Peyer's patch (tissue), 4 donors: ENCODE results near the gene HOXA1. TPM values are rescaled to one million over a fixed set of nuclear protein-coding genes. Genes with fewer than 3 reads are reported as not detected.

Experiments
- DNase-seq, 3 donors: peaks; one replicate each; pipeline ENCODE4 v3.0.0-alpha.2; 2017 to 2019
- H3K27ac ChIP-seq, 4 donors: fragments of 200-600 bp; sonication (generic); one replicate each; pipeline ENCODE4 v1.5.1; 2016 to 2019
- H3K27me3 ChIP-seq, 2 donors: fragments of 200-600 bp; sonication (generic); one replicate each; pipeline ENCODE4 v1.5.1; 2019
- H3K36me3 ChIP-seq, 3 donors: fragments of 200-600 bp; sonication (generic); one replicate each; pipeline ENCODE4 v1.5.1; 2016 to 2019
- H3K4me1 ChIP-seq, 4 donors: fragments of 200-600 bp; sonication (generic); one replicate each; pipeline ENCODE4 v1.5.1; 2016 to 2019
- H3K4me3 ChIP-seq, 4 donors: fragments of 200-600 bp; sonication (generic); 1 replicate in 3 of 4; 2 replicates in 1 of 4; pipeline ENCODE4 v1.5.1; 2016 to 2019; ENCODE audit warnings: mild to moderate bottlenecking in 1 of 4
- H3K9me3 ChIP-seq, 4 donors: fragments of 200-600 bp; sonication (generic); one replicate each; pipeline ENCODE4 v1.5.1; 2016 to 2019; ENCODE audit warnings: mild to moderate bottlenecking in 1 of 4
- POLR2A ChIP-seq, 2 donors: fragments of 450-650 bp; IDR thresholded peaks; one replicate each; pipeline ENCODE4 v1.5.1; 2017; ENCODE audit warnings: antibody characterized with exemption in 2 of 2, mild to moderate bottlenecking in 2 of 2, moderate library complexity in 2 of 2
- total RNA-seq, 4 donors: library from RNA; depleted of rRNA; stranded (reverse); fragments of >200 nt; gene quantifications; one replicate each; pipeline ENCODE4 v1.1.0, GENCODE V29; 2016
- TF ChIP-seq, protein P1 (sequence below), 6 experiments: fragments of 450-650 bp in 4 of 6; fragments of 200-600 bp in 2 of 6; sonication (generic) in 1 of 6; IDR thresholded peaks; one replicate each; pipeline ENCODE4 v1.5.1; 2017 to 2019; ENCODE audit warnings: antibody characterized with exemption in 6 of 6, mild to moderate bottlenecking in 3 of 6, moderate library complexity in 1 of 6

The HOXA1 gene
- total RNA-seq, 4 donors from 2014 or later, result 1.7 to 5.3 (median 1.9) TPM

DNA sequence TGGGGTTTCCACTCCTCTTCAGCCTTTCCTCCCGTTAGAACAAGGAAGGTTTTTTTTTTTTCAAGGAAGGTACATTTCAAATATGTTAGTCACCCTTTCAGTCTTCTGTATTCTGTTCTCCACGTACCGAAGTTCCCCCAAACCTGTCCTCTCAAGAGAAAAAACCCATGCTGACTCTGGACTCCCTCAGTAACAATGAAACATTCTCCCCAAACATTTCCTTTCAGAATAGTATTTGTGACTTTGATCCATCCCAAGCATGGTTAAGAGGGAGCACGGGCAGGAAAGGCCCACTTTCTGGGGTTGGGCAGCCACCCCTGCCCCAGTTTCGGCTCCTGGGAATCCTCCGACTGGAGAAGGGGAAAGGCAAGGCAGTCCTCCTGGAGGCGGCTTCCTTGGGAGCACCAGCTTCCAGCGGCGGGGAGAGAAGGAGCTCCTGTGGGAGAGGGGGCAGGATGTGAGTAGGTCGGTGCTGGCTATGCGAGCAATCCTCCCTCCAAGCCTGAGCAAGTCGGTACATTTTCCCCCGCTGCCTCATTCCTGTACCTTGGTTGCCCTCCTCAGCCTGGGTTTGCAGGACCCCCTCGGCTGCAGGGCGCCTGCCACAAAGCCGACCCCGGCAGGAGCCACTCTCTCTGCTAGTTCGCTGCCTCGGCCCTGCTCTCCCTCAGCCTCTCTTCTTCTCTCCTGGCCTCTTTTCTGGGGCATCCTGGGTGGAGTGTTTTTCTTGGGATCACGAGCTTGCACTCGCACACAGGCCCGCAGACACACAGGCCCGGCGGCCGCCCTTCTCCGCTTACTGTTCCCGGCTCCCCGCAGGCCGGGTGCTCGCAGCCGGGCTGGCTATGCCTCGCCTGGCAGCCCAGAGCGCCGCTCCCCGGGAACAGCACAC, 2.1 kb upstream of the HOXA1 start:
- no peak for TF ChIP-seq POLR2A (IDR thresholded peaks at IDR 0.05)
- TF ChIP-seq, protein P1, sequence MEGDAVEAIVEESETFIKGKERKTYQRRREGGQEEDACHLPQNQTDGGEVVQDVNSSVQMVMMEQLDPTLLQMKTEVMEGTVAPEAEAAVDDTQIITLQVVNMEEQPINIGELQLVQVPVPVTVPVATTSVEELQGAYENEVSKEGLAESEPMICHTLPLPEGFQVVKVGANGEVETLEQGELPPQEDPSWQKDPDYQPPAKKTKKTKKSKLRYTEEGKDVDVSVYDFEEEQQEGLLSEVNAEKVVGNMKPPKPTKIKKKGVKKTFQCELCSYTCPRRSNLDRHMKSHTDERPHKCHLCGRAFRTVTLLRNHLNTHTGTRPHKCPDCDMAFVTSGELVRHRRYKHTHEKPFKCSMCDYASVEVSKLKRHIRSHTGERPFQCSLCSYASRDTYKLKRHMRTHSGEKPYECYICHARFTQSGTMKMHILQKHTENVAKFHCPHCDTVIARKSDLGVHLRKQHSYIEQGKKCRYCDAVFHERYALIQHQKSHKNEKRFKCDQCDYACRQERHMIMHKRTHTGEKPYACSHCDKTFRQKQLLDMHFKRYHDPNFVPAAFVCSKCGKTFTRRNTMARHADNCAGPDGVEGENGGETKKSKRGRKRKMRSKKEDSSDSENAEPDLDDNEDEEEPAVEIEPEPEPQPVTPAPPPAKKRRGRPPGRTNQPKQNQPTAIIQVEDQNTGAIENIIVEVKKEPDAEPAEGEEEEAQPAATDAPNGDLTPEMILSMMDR (IDR thresholded peaks at IDR 0.05), result no peak
- H3K4me1 ChIP-seq, result peaks cover 0 to 30% (median 5%) of the 10 kb centered on the region in 4 donors
- H3K36me3 ChIP-seq, result no peaks in the 10 kb centered on the region
- DNase-seq, result peak in 1 of 3 donors; percentile 61
- no peaks in the 10 kb centered on the region for H3K9me3 ChIP-seq
- no peaks in the 10 kb centered on the region for H3K27me3 ChIP-seq
- H3K27ac ChIP-seq, result peak overlapping the region; percentile 47 to 93 (median 78)
- H3K4me3 ChIP-seq, result peak overlapping the region; percentile 9 to 82 (median 46)

GRCh38 chr7:27096768-27097514, 1.1 kb upstream of the HOXA1 start:
- Histone ChIP-seq H3K27me3 (no peaks in the 10 kb centered on the region), H3K27ac (peak overlapping the region; percentile 74 to 93 (median 82)), H3K4me1 (peaks cover 0 to 24% (median 5%) of the 10 kb centered on the region in 4 donors), H3K9me3 (no peaks in the 10 kb centered on the region), H3K36me3 (no peaks in the 10 kb centered on the region), H3K4me3 (peak overlapping the region; percentile 75 to 87 (median 84))
- TF ChIP-seq, protein P1 (IDR thresholded peaks at IDR 0.05), result no peak
- peak in 1 of 2 donors; percentile 25 for TF ChIP-seq POLR2A (IDR thresholded peaks at IDR 0.05)
- peak in 1 of 3 donors; percentile 69 for DNase-seq

- no peaks in the 10 kb centered on the region for H3K9me3 ChIP-seq
- H3K4me3 ChIP-seq, result peak overlapping the region; percentile 75 to 87 (median 84)
- peaks cover 0 to 22% (median 3%) of the 10 kb centered on the region in 4 donors for H3K4me1 ChIP-seq
- peak in 1 of 3 donors; percentile 52 for DNase-seq
- H3K36me3 ChIP-seq, result no peaks in the 10 kb centered on the region
- H3K27ac ChIP-seq, result peak overlapping the region; percentile 52 to 93 (median 78)
- no peaks in the 10 kb centered on the region for H3K27me3 ChIP-seq
- TF ChIP-seq, protein P1 (IDR thresholded peaks at IDR 0.05), result no peak
- TF ChIP-seq POLR2A (IDR thresholded peaks at IDR 0.05), result no peak
These were observed 527 bp downstream of the HOXA1 start for GRCh38 chr7:27095050-27095896.

DNA sequence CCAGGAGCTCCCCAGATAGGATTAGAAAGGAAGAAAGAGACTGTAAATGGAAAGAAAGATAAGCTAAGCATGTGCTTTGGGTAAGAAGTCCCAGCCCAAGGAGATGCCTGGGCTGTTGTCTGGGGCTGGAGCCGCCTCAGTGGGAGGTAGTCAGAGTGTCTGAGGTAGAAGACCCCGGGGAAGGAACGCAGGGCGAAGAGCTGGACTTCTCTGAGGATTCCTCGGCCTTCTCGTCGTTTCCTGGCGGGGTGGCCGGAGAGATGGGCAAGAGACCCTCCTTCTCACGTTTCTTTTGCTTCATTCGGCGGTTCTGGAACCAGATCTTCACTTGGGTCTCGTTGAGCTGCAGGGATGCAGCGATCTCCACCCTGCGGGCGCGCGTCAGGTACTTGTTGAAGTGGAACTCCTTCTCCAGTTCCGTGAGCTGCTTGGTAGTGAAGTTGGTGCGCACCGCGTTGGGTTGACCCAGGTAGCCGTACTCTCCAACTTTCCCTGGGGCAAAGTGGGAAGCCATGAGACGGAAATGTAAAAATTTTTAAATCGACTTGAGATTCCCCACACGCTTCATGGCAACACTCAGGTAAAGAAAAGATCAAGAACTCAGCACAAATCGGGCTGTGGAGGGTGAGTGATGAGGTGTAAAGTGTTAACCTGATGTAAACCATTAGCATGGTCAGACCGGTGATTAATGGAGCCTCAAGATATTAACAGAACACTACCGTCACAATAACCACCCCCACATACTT, 1.3 kb downstream of the HOXA1 start:
- no peak overlapping the region for H3K27ac ChIP-seq
- DNase-seq, result no peak
- H3K9me3 ChIP-seq, result no peaks in the 10 kb centered on the region
- no peak for TF ChIP-seq POLR2A (IDR thresholded peaks at IDR 0.05)
- TF ChIP-seq, protein P1 (IDR thresholded peaks at IDR 0.05), result no peak
- no peak overlapping the region for H3K4me3 ChIP-seq
- no peaks in the 10 kb centered on the region for H3K36me3 ChIP-seq
- peaks cover 0 to 15% (median 3%) of the 10 kb centered on the region in 4 donors for H3K4me1 ChIP-seq
- no peaks in the 10 kb centered on the region for H3K27me3 ChIP-seq
